HG02623 (cell line): Measurements from ENCODE around the gene ZNF724.
"Not testable (repeated sequence)": the region's sequence is repeated elsewhere in the genome, so short reads cannot be mapped to it uniquely, and the experiment has no call there.

Experiments
- ATAC-seq: cut with Tn5 transposase; IDR thresholded peaks from one replicate; pipeline ENCODE4 v1.9.1; 2021; ENCODE audit warnings: moderate library complexity; ENCODE audit not compliant: unreplicated experiment

Gene ZNF724

GRCh38 chr19:23253256-23253655 is 3.1 kb upstream of the ZNF724 start:
- ATAC-seq: not testable (repeated sequence)

- ATAC-seq: no peak
These were observed 8.8 kb downstream of the ZNF724 start for GRCh38 chr19:23241419-23241818.

DNA sequence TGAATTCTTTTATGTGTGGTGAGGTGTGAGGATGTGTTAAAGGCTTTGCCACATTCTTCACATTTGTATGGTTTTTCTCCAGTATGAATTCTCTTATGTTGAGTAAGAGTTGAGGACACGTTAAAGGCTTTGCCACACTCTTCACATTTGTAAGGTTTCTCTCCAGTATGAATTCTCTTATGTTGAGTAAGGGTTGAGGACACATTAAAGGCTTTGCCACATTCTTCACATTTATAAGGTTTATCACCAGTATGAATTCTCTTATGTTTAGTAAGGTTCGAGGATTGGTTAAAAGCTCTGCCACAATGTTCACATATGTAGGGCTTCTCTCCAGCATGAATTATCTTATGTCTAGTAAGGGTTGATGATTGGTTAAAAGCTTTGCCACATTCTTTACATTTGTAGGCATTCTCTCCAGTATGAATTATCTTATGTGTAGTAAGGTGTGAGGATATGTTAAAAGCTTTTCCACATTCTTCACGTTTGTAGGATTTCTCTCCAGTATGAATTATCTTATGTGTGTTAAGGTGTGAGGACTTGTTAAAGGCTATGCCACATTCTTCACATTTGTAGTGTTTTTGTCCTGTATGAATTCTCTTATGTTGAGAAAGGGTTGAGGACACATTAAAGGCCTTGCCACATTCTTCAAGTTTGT is 27.1 kb downstream of the ZNF724 start:
- no peak for ATAC-seq

- ATAC-seq: no peak
These were observed 46.3 kb downstream of the ZNF724 start for GRCh38 chr19:23203841-23204344.

DNA sequence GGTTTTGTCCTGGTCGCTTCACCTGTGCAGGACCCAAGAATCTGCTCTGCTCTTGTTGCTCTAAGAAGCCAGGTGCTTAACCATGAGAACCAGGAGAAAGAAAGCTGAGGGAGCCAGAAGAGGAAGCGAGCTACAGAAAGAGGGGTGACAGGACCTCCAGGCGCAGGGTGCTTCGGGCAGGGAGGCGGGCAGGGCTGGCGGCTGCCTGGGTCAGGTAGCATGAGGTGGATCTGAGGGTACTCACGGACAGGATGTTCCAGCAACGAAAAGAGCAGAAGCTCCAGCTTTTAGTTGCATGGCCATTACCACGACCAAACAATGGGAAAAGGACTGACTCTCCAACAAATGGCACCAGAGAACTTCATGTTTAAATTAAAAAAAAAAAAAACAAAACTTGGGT is 59.9 kb downstream of the ZNF724 start:
- no peak for ATAC-seq

DNA sequence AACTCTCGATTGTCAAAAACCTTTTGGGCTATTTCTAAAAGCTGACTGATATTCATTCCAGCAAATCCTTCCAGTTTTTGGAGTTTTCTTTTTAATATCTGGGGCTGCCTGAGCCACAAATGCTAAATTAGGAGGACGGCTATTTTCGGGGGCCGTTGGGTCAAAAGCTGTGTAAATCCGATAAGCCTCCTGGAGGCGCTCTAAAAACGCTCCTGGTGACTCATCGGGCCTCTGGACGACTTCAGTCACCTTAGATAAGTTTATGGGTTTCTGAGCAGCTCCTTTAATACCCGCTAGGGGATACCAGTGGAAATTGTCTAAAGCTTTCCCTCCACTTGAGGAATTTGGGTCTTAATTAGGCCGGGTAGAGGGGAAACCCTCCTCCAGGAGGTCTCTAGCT is 66.9 kb downstream of the ZNF724 start:
- no peak for ATAC-seq
